Thyroid gland (tissue), 4 donors: ENCODE measurements around the gene CHD6. TPM values are rescaled to one million over a fixed set of nuclear protein-coding genes. Genes with fewer than 3 reads are reported as not detected.

Experiments
- DNase-seq, 2 donors: peaks; one replicate each; pipeline ENCODE4 v3.0.0-alpha.2; 2019
- H3K27ac ChIP-seq, 3 donors: fragments of 200-600 bp; sonication (generic); 1 replicate in 2 of 3; 2 replicates in 1 of 3; pipeline ENCODE4 v1.5.1; 2016 to 2019; ENCODE audit warnings: mild to moderate bottlenecking in 1 of 3, moderate library complexity in 1 of 3
- H3K27me3 ChIP-seq: fragments of 200-600 bp; sonication (generic); one replicate; pipeline ENCODE4 v1.5.1; 2019
- H3K36me3 ChIP-seq, 2 donors: fragments of 200-600 bp; sonication (generic); one replicate each; pipeline ENCODE4 v1.5.1; 2016 to 2019
- H3K4me1 ChIP-seq, 2 donors: fragments of 200-600 bp; sonication (generic); one replicate each; pipeline ENCODE4 v1.5.1; 2017 to 2019
- H3K4me3 ChIP-seq, 3 donors: fragments of 200-600 bp; sonication (generic); replicated peaks in 1 of 3; 1 replicate in 2 of 3; 2 replicates in 1 of 3; pipeline ENCODE4 v1.5.1; 2016; ENCODE audit warnings: mild to moderate bottlenecking in 1 of 3
- H3K9me3 ChIP-seq: fragments of 200-600 bp; sonication (generic); one replicate; pipeline ENCODE4 v1.5.1; 2017
- CTCF ChIP-seq, 6 experiments: fragments of 200-600 bp in 3 of 6; fragments of 450-650 bp in 3 of 6; sonication (generic) in 3 of 6; IDR thresholded peaks; one replicate each; pipeline ENCODE4 v1.5.1; 2016 to 2019; ENCODE audit warnings: antibody characterized with exemption in 6 of 6, mild to moderate bottlenecking in 2 of 6, inconsistent platforms in 1 of 6, moderate library complexity in 1 of 6
- POLR2A ChIP-seq, 2 donors: fragments of 450-650 bp; IDR thresholded peaks; one replicate each; pipeline ENCODE4 v1.6.1; 2017; ENCODE audit warnings: antibody characterized with exemption in 2 of 2, mild to moderate bottlenecking in 2 of 2, moderate library complexity in 1 of 2
- WGBS, 2 donors: methylation state at CpG; one replicate each; pipeline ENCODE4 v1.1.5; 2017; 5-methylcytosine and 5-hydroxymethylcytosine counted together
- intact Hi-C: fragments of 100-400 bp; cut with DNase I; formaldehyde crosslinking; loops from one replicate; pipeline ENCODE4 v1.15.1; 2023
- total RNA-seq, 4 donors: library from RNA; depleted of rRNA; stranded (reverse); fragments of >200 nt; gene quantifications; one replicate each; pipeline ENCODE4 v1.2.3, GENCODE V29; 2016

CHD6 gene
- total RNA-seq, 4 donors from 2014 or later: 58.0 to 104 (median 81.6) TPM

- Histone ChIP-seq H3K4me3 (no peak overlapping the region), H3K4me1 (no peaks in the 10 kb centered on the region), H3K36me3 (peaks cover 24% of the 10 kb centered on the region in 2 donors), H3K27ac (no peak overlapping the region), H3K9me3 (no peaks in the 10 kb centered on the region), H3K27me3 (no peaks in the 10 kb centered on the region)
- intact Hi-C loops: no loop called here
- DNase-seq: no peak
- 95 to 97% methylated on average over 8 of the region's 8 CpGs for WGBS, 2 donors
- no peak for TF ChIP-seq POLR2A (IDR thresholded peaks at IDR 0.05)
- no peak for TF ChIP-seq CTCF (IDR thresholded peaks at IDR 0.05)
Observed at GRCh38 chr20:41426976-41427375, 191.2 kb downstream of the CHD6 start.

DNA sequence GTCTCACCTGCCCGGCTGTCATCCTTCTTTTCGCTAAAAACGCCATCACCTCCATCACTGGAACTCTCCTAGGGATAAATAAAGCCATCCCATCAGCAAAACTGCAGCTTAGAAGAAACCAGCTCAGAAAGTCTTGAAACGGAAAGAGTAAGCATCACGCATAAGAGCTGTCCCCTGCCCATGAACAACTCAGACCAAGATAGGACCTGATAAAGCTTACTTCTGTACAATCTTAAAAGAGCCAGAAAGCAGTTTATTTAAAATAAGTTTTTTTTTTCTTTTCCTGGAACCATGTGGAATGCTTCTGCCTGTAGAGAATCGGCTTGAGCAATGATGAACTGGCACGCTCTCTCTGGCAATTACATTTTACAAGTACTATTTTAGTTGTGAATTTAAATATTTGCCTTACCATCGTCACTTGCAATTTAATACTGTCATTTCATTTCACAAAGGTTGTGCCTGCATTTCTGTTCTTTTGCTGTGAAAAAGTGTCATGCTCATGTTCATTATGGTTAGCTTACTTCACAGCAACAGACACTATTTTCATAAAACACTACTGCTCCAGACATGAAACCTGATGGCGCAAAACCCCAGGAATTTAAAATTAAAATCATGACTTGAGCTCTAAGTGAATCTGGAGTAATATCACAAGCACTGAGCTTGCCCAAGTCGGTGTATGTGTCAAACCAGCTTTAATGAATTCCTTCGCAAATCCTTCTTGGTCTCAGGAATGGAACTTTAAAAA lies 191.9 kb downstream of the CHD6 start:
- Histone ChIP-seq H3K4me1 (no peaks in the 10 kb centered on the region), H3K27ac (no peak overlapping the region), H3K9me3 (no peaks in the 10 kb centered on the region), H3K4me3 (no peak overlapping the region), H3K36me3 (peaks cover 31 to 32% of the 10 kb centered on the region in 2 donors), H3K27me3 (no peaks in the 10 kb centered on the region)
- intact Hi-C loops: no loop called here
- WGBS, 2 donors: 94 to 95% methylated on average over 11 of the region's 11 CpGs
- DNase-seq: no peak
- TF ChIP-seq POLR2A (IDR thresholded peaks at IDR 0.05): no peak
- TF ChIP-seq CTCF (IDR thresholded peaks at IDR 0.05): no peak

DNA sequence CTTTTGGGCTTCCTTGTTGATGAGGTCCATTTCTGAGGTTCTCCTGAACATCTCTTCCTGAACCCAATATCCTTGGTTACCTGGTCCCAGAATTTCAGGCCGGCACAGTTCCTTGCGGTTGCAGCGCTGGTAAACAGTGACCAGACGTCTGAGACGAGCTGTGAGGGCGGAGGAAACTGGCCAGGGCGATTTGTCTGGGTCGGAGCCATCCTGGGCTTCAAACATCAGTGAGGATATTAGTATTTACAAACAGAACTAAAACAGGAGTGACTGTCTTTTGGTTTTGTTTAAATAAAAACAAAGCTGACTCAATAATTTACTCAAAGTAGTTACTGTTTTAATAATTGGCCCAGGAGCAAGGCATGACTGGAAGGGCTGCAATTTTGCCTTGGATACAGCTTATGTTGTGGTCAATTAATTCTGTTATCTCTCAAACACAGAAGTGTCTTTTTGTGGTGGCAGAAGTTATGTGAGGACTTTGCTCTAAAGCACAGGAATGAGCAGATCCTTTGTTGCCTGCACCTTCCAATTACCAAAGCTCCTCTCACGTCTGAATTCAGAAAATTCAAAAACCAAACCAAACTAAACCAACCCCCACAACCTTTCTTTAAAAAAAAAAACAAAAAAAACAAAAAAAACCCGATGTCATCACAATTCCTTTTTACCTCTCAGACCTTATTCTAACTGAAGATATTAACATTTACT lies 192.8 kb downstream of the CHD6 start:
- H3K27me3 ChIP-seq: no peaks in the 10 kb centered on the region
- TF ChIP-seq CTCF (IDR thresholded peaks at IDR 0.05) (no peak), POLR2A (IDR thresholded peaks at IDR 0.05) (no peak)
- no peak for DNase-seq
- peaks cover 41% of the 10 kb centered on the region in 2 donors for H3K36me3 ChIP-seq
- H3K27ac ChIP-seq: no peak overlapping the region
- no peaks in the 10 kb centered on the region for H3K9me3 ChIP-seq
- H3K4me3 ChIP-seq: no peak overlapping the region
- 88 to 90% methylated on average over 10 of the region's 10 CpGs for WGBS, 2 donors
- intact Hi-C loops: no loop called here
- no peaks in the 10 kb centered on the region for H3K4me1 ChIP-seq

DNA sequence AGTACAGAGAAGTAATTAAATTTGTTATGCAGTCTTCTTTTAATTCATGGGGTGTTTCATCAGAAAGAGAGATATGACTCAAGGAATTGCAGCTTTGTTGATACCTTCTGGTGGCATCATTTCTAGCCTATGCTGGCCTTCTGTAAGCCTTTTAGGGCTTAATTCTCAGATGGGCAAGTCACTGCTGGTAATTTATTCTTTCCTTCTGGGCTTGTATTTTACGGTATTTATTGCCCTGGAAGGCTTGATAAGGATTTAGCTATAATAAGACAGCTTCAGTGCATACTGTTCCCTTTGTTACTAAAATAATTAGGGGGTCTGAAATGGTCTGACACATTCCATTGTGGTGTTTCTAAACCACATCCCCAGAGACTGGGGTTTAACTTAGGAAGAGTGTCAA lies 193.6 kb downstream of the CHD6 start:
- intact Hi-C loops: no loop called here
- Histone ChIP-seq H3K27ac (no peak overlapping the region), H3K27me3 (no peaks in the 10 kb centered on the region), H3K36me3 (peaks cover 44 to 45% of the 10 kb centered on the region in 2 donors), H3K4me3 (no peak overlapping the region), H3K4me1 (no peaks in the 10 kb centered on the region), H3K9me3 (no peaks in the 10 kb centered on the region)
- no peak for DNase-seq
- 79 to 90% methylated on average over 1 of the region's 1 CpG for WGBS, 2 donors
- TF ChIP-seq POLR2A (IDR thresholded peaks at IDR 0.05): no peak
- no peak for TF ChIP-seq CTCF (IDR thresholded peaks at IDR 0.05)

GRCh38 chr20:41424011-41424410 lies 194.2 kb downstream of the CHD6 start:
- WGBS, 2 donors: 91 to 97% methylated on average over 3 of the region's 3 CpGs
- Histone ChIP-seq H3K4me3 (no peak overlapping the region), H3K27me3 (no peaks in the 10 kb centered on the region), H3K4me1 (no peaks in the 10 kb centered on the region), H3K36me3 (peaks cover 44 to 45% of the 10 kb centered on the region in 2 donors), H3K9me3 (no peaks in the 10 kb centered on the region), H3K27ac (no peak overlapping the region)
- no peak for DNase-seq
- intact Hi-C loops: no loop called here
- TF ChIP-seq POLR2A (IDR thresholded peaks at IDR 0.05) (no peak), CTCF (IDR thresholded peaks at IDR 0.05) (no peak)
